CD14-positive monocyte (primary cell): Measurements from ENCODE around the gene P3H3. TPM values are rescaled to one million over a fixed set of nuclear protein-coding genes. Genes with fewer than 3 reads are reported as not detected.

Source experiments
- DNase-seq, 3 donors: peaks; one replicate each; pipeline ENCODE4 v3.0.0-alpha.2; 2011 to 2022
- H2AFZ ChIP-seq: 2 replicates; pipeline ENCODE4 v1.6.0; 2012; ENCODE audit warnings: mild to moderate bottlenecking, low read depth, low read length, inconsistent platforms; ENCODE audit not compliant: insufficient read depth, poor library complexity, severe bottlenecking
- H3K27ac ChIP-seq, 2 donors: 1 replicate in 1 of 2; 2 replicates in 1 of 2; pipeline ENCODE4 v1.5.1; 2012 to 2013; ENCODE audit warnings: low read length in 2 of 2, control low read depth in 1 of 2, inconsistent platforms in 1 of 2, low read depth in 1 of 2, mild to moderate bottlenecking in 1 of 2
- H3K27me3 ChIP-seq, 2 donors: one replicate each; pipeline versions ENCODE4 v1.6.0 to v1.6.1; 2011 to 2013; ENCODE audit warnings: low read length in 2 of 2; ENCODE audit not compliant: control insufficient read depth in 2 of 2, insufficient read depth in 2 of 2
- H3K36me3 ChIP-seq, 2 donors: replicated peaks in 1 of 2; 1 replicate in 1 of 2; 2 replicates in 1 of 2; pipeline versions ENCODE4 v1.5.1 to v1.6.1; 2012 to 2013; ENCODE audit warnings: low read length in 2 of 2, control low read depth in 1 of 2, inconsistent platforms in 1 of 2, mild to moderate bottlenecking in 1 of 2; ENCODE audit not compliant: insufficient read depth in 2 of 2, control insufficient read depth in 1 of 2
- H3K4me1 ChIP-seq, 2 donors: 1 replicate in 1 of 2; 2 replicates in 1 of 2; pipeline versions ENCODE4 v1.5.1 to v1.6.1; 2012 to 2013; ENCODE audit warnings: low read length in 2 of 2, control low read depth in 1 of 2, inconsistent platforms in 1 of 2, mild to moderate bottlenecking in 1 of 2, moderate library complexity in 1 of 2; ENCODE audit not compliant: insufficient read depth in 2 of 2, control insufficient read depth in 1 of 2
- H3K4me2 ChIP-seq: replicated peaks from 2 replicates; pipeline ENCODE3; 2012; ENCODE audit warnings: low read length, moderate library complexity, mild to moderate bottlenecking; ENCODE audit not compliant: poor library complexity, severe bottlenecking; ENCODE audit errors: extremely low read depth
- H3K4me3 ChIP-seq, 3 experiments: fragments of 200-600 bp in 1 of 3; sonication (generic) in 1 of 3; replicated peaks in 1 of 3; 1 replicate in 2 of 3; 2 replicates in 1 of 3; pipeline ENCODE4 v1.5.1; 2011 to 2013; ENCODE audit warnings: low read length in 3 of 3, mild to moderate bottlenecking in 3 of 3, control low read depth in 2 of 3, low read depth in 2 of 3, inconsistent platforms in 1 of 3, moderate library complexity in 1 of 3
- H3K79me2 ChIP-seq: 2 replicates; pipeline ENCODE4 v1.6.0; 2012; ENCODE audit warnings: mild to moderate bottlenecking, control low read depth, inconsistent platforms, low read length, moderate library complexity; ENCODE audit not compliant: insufficient read depth
- H3K9ac ChIP-seq: 2 replicates; pipeline ENCODE4 v1.6.0; 2017; ENCODE audit warnings: low read length, mild to moderate bottlenecking; ENCODE audit not compliant: insufficient read depth, poor library complexity, severe bottlenecking
- H3K9me3 ChIP-seq, 2 donors: replicated peaks in 1 of 2; 1 replicate in 1 of 2; 2 replicates in 1 of 2; pipeline versions ENCODE4 v1.5.1 to v1.6.1; 2012 to 2013; ENCODE audit warnings: low read length in 2 of 2, control low read depth in 1 of 2; ENCODE audit not compliant: control insufficient read depth in 1 of 2, insufficient read depth in 1 of 2
- H4K20me1 ChIP-seq: 2 replicates; pipeline ENCODE4 v1.6.0; 2012; ENCODE audit warnings: mild to moderate bottlenecking, low read length, control low read depth, moderate library complexity; ENCODE audit not compliant: insufficient read depth
- H3K27ac Mint-ChIP-seq, 7 donors: one replicate each; pipeline ENCODE4 v1.8.0; 2020; ENCODE audit warnings: mild to moderate bottlenecking in 7 of 7, mixed read lengths in 7 of 7, moderate library complexity in 6 of 7, inconsistent platforms in 2 of 7
- H3K27me3 Mint-ChIP-seq, 3 donors: one replicate each; pipeline ENCODE4 v1.8.0; 2021 to 2022; ENCODE audit warnings: low read depth in 3 of 3, mild to moderate bottlenecking in 3 of 3, mixed read lengths in 3 of 3, moderate library complexity in 3 of 3, inconsistent platforms in 1 of 3
- H3K36me3 Mint-ChIP-seq, 2 donors: one replicate each; pipeline ENCODE4 v1.8.0; 2020; ENCODE audit warnings: mixed read lengths in 2 of 2, inconsistent platforms in 1 of 2, mild to moderate bottlenecking in 1 of 2
- H3K4me1 Mint-ChIP-seq: one replicate; pipeline ENCODE4 v1.8.0; 2020; ENCODE audit warnings: mild to moderate bottlenecking, mixed read lengths
- H3K4me3 Mint-ChIP-seq, 2 donors: one replicate each; pipeline ENCODE4 v1.8.0; 2020; ENCODE audit warnings: mild to moderate bottlenecking in 2 of 2, mixed read lengths in 2 of 2, moderate library complexity in 1 of 2
- H3K9me3 Mint-ChIP-seq, 7 donors: one replicate each; pipeline ENCODE4 v1.8.0; 2020 to 2022; ENCODE audit warnings: mixed read lengths in 7 of 7, mild to moderate bottlenecking in 6 of 7, moderate library complexity in 6 of 7, inconsistent platforms in 2 of 7
- WGBS: methylation state at CpG from one replicate; pipeline ENCODE4 v1.1.5; 2013; ENCODE audit warnings: missing lambda C conversion rate; ENCODE audit not compliant: insufficient coverage; 5-methylcytosine and 5-hydroxymethylcytosine counted together
- intact Hi-C, 2 donors: fragments of 100-400 bp; cut with micrococcal nuclease; formaldehyde crosslinking; loops; one replicate each; pipeline versions ENCODE4 v1.15.0 to v1.15.1; 2023
- polyA plus RNA-seq, 3 donors: library from polyadenylated mRNA; depleted of rRNA in 1 of 3; unstranded in 2 of 3; stranded (reverse) in 1 of 3; fragments of 300-500 nt in 2 of 3; fragments of >200 nt in 1 of 3; fragmentation: Illumina TruSeq in 2 of 3; gene quantifications; 1 replicate in 2 of 3; 2 replicates in 1 of 3; pipeline ENCODE4 v1.2.3, GENCODE V29; 2012 to 2021
- TF ChIP-seq, protein P1 (sequence below): fragments of 200-600 bp; IDR thresholded peaks from one replicate; pipeline ENCODE4 v1.8.0; 2022; ENCODE audit warnings: antibody characterized with exemption, mild to moderate bottlenecking

Gene P3H3
- polyA plus RNA-seq, 3 donors, result 0.56 TPM; not detected in 2

DNA sequence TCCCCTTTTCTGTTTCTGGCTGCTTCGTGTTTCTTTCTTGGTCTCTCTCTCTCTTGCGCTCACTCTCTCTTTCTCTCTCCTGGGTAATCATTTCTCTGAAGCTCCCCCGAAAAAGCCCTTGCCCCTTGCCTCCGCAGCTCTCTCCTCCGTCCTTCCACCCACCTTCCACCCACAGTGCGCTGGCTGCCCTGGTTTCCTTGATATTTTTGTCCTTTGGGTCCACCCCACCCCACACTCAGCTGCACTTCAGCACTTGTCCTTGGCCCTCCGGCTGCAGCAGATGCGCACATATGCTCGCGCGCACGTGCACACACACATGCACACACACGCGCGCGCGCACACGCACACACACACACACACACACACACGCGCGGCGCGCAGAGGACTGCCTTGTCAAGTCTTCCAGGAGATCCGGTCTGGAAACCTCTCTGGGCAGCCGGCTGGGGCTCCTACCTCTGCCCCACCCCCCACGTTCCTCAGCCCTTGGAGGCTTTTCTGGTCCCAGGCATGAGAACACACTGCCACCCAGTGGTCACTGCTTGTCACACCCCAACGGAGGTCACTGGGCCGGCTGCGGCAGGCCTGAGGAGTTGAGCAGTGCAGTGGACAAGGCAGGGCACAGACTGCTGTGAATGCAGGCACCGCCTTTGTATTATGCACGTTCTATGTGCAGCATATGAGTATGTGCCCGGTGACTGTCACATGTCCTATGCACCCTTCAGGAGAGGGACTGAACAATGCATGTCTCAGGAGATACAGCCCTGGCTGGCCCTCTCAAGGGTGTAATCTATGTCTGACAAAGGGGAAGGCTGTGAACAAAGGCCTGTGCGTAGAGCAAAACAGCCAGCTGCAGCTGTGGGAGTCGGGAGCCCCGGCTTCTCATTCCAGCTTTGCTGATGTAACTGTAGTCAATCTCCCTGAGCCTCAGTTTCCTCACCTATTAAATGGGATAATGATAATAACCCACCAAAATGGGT is 49.3 kb upstream of the P3H3 start:
- Histone ChIP-seq H3K27ac (no peak overlapping the region), H2AFZ (peak overlapping the region; percentile 72), H3K4me2 (peak overlapping the region; percentile 85), H3K27me3 (peaks cover 4 to 44% of the 10 kb centered on the region in 2 donors), H3K4me1 (peaks cover 17 to 37% of the 10 kb centered on the region in 2 donors), H3K9me3 (peaks cover 0 to 9% of the 10 kb centered on the region in 2 donors), H3K79me2 (no peaks in the 10 kb centered on the region), H4K20me1 (no peaks in the 10 kb centered on the region), H3K9ac (peak overlapping the region; percentile 42), H3K36me3 (no peaks in the 10 kb centered on the region), H3K4me3 (peak overlapping the region; percentile 14 to 74 (median 21))
- Mint-ChIP-seq H3K4me3 (peak overlapping the region; percentile 80 to 94), H3K27ac (peak overlapping the region in 5 of 7 donors; percentile 33 to 88 (median 75)), H3K9me3 (peaks cover 0 to 4% (median 2%) of the 10 kb centered on the region in 7 donors), H3K36me3 (peaks cover 0 to 9% of the 10 kb centered on the region in 2 donors), H3K4me1 (peaks cover 25% of the 10 kb centered on the region), H3K27me3 (peaks cover 44 to 49% (median 47%) of the 10 kb centered on the region in 3 donors)
- under 1% methylated on average over 32 of the region's 35 CpGs for WGBS
- intact Hi-C loops, result loop anchor here (5.0 kb wide), 1 partner anchor 42 kb away; no protein-coding TSS in a partner anchor
- TF ChIP-seq, protein P1, sequence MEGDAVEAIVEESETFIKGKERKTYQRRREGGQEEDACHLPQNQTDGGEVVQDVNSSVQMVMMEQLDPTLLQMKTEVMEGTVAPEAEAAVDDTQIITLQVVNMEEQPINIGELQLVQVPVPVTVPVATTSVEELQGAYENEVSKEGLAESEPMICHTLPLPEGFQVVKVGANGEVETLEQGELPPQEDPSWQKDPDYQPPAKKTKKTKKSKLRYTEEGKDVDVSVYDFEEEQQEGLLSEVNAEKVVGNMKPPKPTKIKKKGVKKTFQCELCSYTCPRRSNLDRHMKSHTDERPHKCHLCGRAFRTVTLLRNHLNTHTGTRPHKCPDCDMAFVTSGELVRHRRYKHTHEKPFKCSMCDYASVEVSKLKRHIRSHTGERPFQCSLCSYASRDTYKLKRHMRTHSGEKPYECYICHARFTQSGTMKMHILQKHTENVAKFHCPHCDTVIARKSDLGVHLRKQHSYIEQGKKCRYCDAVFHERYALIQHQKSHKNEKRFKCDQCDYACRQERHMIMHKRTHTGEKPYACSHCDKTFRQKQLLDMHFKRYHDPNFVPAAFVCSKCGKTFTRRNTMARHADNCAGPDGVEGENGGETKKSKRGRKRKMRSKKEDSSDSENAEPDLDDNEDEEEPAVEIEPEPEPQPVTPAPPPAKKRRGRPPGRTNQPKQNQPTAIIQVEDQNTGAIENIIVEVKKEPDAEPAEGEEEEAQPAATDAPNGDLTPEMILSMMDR, result peak; percentile 87
- peak; percentile 82 to 87 (median 86) for DNase-seq

DNA sequence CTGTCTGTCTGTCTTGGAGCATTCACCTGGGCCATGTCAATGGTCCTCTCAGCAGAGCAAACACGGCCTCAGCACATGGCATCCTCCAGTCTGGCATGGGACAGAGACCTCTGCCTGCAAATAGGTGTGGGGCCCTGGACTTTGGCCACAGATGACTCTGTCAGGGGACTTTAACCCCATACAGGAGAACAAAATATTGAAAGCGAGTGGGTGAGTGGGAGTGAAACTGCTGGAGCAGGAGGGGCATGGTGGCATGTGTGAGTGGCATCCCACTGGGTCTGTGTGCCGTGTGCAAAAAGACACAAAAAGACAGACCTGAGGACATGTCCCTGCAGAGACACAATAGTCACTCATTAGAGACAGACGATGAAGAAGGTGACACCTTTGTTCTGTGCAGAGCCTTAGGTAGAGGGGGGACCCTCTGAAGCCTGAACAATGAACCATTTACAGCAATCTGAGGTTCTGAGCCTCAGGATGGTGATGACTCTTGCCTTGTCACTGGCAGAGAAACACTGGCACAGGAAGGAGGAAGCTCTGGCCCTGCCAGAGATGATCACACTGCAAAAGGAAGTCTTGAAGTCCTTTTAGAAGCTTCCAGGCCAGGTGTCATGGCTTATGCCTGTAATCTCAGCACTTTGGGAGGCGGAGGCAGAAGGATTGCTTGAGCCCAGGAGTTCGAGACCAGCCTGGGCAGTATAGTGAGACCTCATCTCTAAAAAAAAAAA is 48.3 kb upstream of the P3H3 start:
- Histone ChIP-seq H3K27ac (no peak overlapping the region), H3K4me1 (peaks cover 28 to 44% of the 10 kb centered on the region in 2 donors), H2AFZ (no peak overlapping the region), H3K27me3 (peaks cover 0 to 34% of the 10 kb centered on the region in 2 donors), H3K9ac (no peak overlapping the region), H3K36me3 (no peaks in the 10 kb centered on the region), H4K20me1 (no peaks in the 10 kb centered on the region), H3K9me3 (no peaks in the 10 kb centered on the region), H3K4me2 (no peak overlapping the region), H3K4me3 (no peak overlapping the region), H3K79me2 (no peaks in the 10 kb centered on the region)
- Mint-ChIP-seq H3K36me3 (peaks cover 0 to 5% of the 10 kb centered on the region in 2 donors), H3K9me3 (peaks cover 0 to 2% (median 0%) of the 10 kb centered on the region in 7 donors), H3K27me3 (peaks cover 34 to 39% (median 37%) of the 10 kb centered on the region in 3 donors), H3K4me1 (peaks cover 31% of the 10 kb centered on the region), H3K4me3 (no peak overlapping the region), H3K27ac (peak overlapping the region in 1 of 7 donors; percentile 40)
- DNase-seq, result no peak
- WGBS, result 97% methylated on average over 3 of the region's 6 CpGs
- intact Hi-C loops, result loop anchor here (5.0 kb wide), 1 partner anchor 43 kb away; no protein-coding TSS in a partner anchor
- TF ChIP-seq, protein P1, result no peak
